CD14-positive monocyte (primary cell): ENCODE results near the gene OR2B3. TPM values are rescaled to one million over a fixed set of nuclear protein-coding genes. Genes with fewer than 3 reads are reported as not detected.

Experiments used
- DNase-seq, 3 donors: peaks; one replicate each; pipeline ENCODE4 v3.0.0-alpha.2; 2011 to 2022
- H2AFZ ChIP-seq: 2 replicates; pipeline ENCODE4 v1.6.0; 2012; ENCODE audit warnings: mild to moderate bottlenecking, low read depth, low read length, inconsistent platforms; ENCODE audit not compliant: insufficient read depth, poor library complexity, severe bottlenecking
- H3K27ac ChIP-seq, 2 donors: 1 replicate in 1 of 2; 2 replicates in 1 of 2; pipeline ENCODE4 v1.5.1; 2012 to 2013; ENCODE audit warnings: low read length in 2 of 2, control low read depth in 1 of 2, inconsistent platforms in 1 of 2, low read depth in 1 of 2, mild to moderate bottlenecking in 1 of 2
- H3K27me3 ChIP-seq, 2 donors: one replicate each; pipeline versions ENCODE4 v1.6.0 to v1.6.1; 2011 to 2013; ENCODE audit warnings: low read length in 2 of 2; ENCODE audit not compliant: control insufficient read depth in 2 of 2, insufficient read depth in 2 of 2
- H3K36me3 ChIP-seq, 2 donors: replicated peaks in 1 of 2; 1 replicate in 1 of 2; 2 replicates in 1 of 2; pipeline versions ENCODE4 v1.5.1 to v1.6.1; 2012 to 2013; ENCODE audit warnings: low read length in 2 of 2, control low read depth in 1 of 2, inconsistent platforms in 1 of 2, mild to moderate bottlenecking in 1 of 2; ENCODE audit not compliant: insufficient read depth in 2 of 2, control insufficient read depth in 1 of 2
- H3K4me1 ChIP-seq, 2 donors: 1 replicate in 1 of 2; 2 replicates in 1 of 2; pipeline versions ENCODE4 v1.5.1 to v1.6.1; 2012 to 2013; ENCODE audit warnings: low read length in 2 of 2, control low read depth in 1 of 2, inconsistent platforms in 1 of 2, mild to moderate bottlenecking in 1 of 2, moderate library complexity in 1 of 2; ENCODE audit not compliant: insufficient read depth in 2 of 2, control insufficient read depth in 1 of 2
- H3K4me2 ChIP-seq: replicated peaks from 2 replicates; pipeline ENCODE3; 2012; ENCODE audit warnings: low read length, moderate library complexity, mild to moderate bottlenecking; ENCODE audit not compliant: poor library complexity, severe bottlenecking; ENCODE audit errors: extremely low read depth
- H3K4me3 ChIP-seq, 3 experiments: fragments of 200-600 bp in 1 of 3; sonication (generic) in 1 of 3; replicated peaks in 1 of 3; 1 replicate in 2 of 3; 2 replicates in 1 of 3; pipeline ENCODE4 v1.5.1; 2011 to 2013; ENCODE audit warnings: low read length in 3 of 3, mild to moderate bottlenecking in 3 of 3, control low read depth in 2 of 3, low read depth in 2 of 3, inconsistent platforms in 1 of 3, moderate library complexity in 1 of 3
- H3K79me2 ChIP-seq: 2 replicates; pipeline ENCODE4 v1.6.0; 2012; ENCODE audit warnings: mild to moderate bottlenecking, control low read depth, inconsistent platforms, low read length, moderate library complexity; ENCODE audit not compliant: insufficient read depth
- H3K9ac ChIP-seq: 2 replicates; pipeline ENCODE4 v1.6.0; 2017; ENCODE audit warnings: low read length, mild to moderate bottlenecking; ENCODE audit not compliant: insufficient read depth, poor library complexity, severe bottlenecking
- H3K9me3 ChIP-seq, 2 donors: replicated peaks in 1 of 2; 1 replicate in 1 of 2; 2 replicates in 1 of 2; pipeline versions ENCODE4 v1.5.1 to v1.6.1; 2012 to 2013; ENCODE audit warnings: low read length in 2 of 2, control low read depth in 1 of 2; ENCODE audit not compliant: control insufficient read depth in 1 of 2, insufficient read depth in 1 of 2
- H4K20me1 ChIP-seq: 2 replicates; pipeline ENCODE4 v1.6.0; 2012; ENCODE audit warnings: mild to moderate bottlenecking, low read length, control low read depth, moderate library complexity; ENCODE audit not compliant: insufficient read depth
- H3K27ac Mint-ChIP-seq, 7 donors: one replicate each; pipeline ENCODE4 v1.8.0; 2020; ENCODE audit warnings: mild to moderate bottlenecking in 7 of 7, mixed read lengths in 7 of 7, moderate library complexity in 6 of 7, inconsistent platforms in 2 of 7
- H3K27me3 Mint-ChIP-seq, 3 donors: one replicate each; pipeline ENCODE4 v1.8.0; 2021 to 2022; ENCODE audit warnings: low read depth in 3 of 3, mild to moderate bottlenecking in 3 of 3, mixed read lengths in 3 of 3, moderate library complexity in 3 of 3, inconsistent platforms in 1 of 3
- H3K36me3 Mint-ChIP-seq, 2 donors: one replicate each; pipeline ENCODE4 v1.8.0; 2020; ENCODE audit warnings: mixed read lengths in 2 of 2, inconsistent platforms in 1 of 2, mild to moderate bottlenecking in 1 of 2
- H3K4me1 Mint-ChIP-seq: one replicate; pipeline ENCODE4 v1.8.0; 2020; ENCODE audit warnings: mild to moderate bottlenecking, mixed read lengths
- H3K4me3 Mint-ChIP-seq, 2 donors: one replicate each; pipeline ENCODE4 v1.8.0; 2020; ENCODE audit warnings: mild to moderate bottlenecking in 2 of 2, mixed read lengths in 2 of 2, moderate library complexity in 1 of 2
- H3K9me3 Mint-ChIP-seq, 7 donors: one replicate each; pipeline ENCODE4 v1.8.0; 2020 to 2022; ENCODE audit warnings: mixed read lengths in 7 of 7, mild to moderate bottlenecking in 6 of 7, moderate library complexity in 6 of 7, inconsistent platforms in 2 of 7
- WGBS: methylation state at CpG from one replicate; pipeline ENCODE4 v1.1.5; 2013; ENCODE audit warnings: missing lambda C conversion rate; ENCODE audit not compliant: insufficient coverage; 5-methylcytosine and 5-hydroxymethylcytosine counted together
- intact Hi-C, 2 donors: fragments of 100-400 bp; cut with micrococcal nuclease; formaldehyde crosslinking; loops; one replicate each; pipeline versions ENCODE4 v1.15.0 to v1.15.1; 2023
- polyA plus RNA-seq, 3 donors: library from polyadenylated mRNA; depleted of rRNA in 1 of 3; unstranded in 2 of 3; stranded (reverse) in 1 of 3; fragments of 300-500 nt in 2 of 3; fragments of >200 nt in 1 of 3; fragmentation: Illumina TruSeq in 2 of 3; gene quantifications; 1 replicate in 2 of 3; 2 replicates in 1 of 3; pipeline ENCODE4 v1.2.3, GENCODE V29; 2012 to 2021
- TF ChIP-seq, protein P1 (sequence below): fragments of 200-600 bp; IDR thresholded peaks from one replicate; pipeline ENCODE4 v1.8.0; 2022; ENCODE audit warnings: antibody characterized with exemption, mild to moderate bottlenecking

The OR2B3 gene
- polyA plus RNA-seq, 3 donors: not detected

DNA sequence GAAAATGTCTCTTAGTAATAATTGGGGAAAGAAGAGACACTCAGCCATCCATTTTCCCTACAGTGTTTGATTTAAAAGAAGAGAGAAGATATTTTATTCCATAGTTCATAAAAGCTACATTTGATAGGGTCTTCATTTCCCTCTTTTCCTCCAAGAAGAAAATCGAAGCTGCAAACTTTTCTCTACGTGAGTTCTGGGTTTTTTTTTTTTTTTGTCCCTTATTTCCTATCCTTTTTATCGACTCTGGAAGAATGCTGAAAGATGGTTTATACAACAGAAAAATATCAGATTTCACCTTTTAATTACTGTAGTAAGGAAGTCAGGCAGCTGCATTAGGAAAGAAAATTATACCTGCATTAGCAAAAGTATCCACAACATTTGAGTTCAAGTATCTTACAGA lies 12.1 kb upstream of the OR2B3 start, which contains the start of gene OR2J1:
TSS of gene OR2J1 (plus strand) at position 301 of the 400 bp plus-strand sequence. CDS start 1,453 bp downstream, outside the sequence.
- H3K27ac Mint-ChIP-seq: no peak within 1 kb of the TSS
- intact Hi-C loops: no loop called here

DNA sequence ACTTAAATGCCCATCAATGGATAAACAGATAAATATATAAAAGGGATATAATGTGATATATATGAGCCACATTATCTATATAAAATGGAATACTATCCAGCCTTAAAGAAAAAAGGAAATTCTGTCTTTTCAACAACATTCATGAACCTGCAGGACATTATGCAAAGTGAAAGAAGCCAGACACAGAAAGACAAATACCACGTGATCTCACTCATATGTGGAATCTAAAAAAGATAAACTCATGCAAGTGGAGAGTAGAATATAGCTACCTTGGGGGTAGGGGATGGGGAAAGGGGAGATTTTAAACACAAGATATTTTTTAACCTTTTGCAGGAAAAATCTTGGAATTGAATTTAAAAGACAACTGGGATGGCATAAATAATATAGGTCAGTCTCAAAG lies 10.7 kb upstream of the OR2B3 start:
- intact Hi-C loops: no loop called here
- Histone ChIP-seq H4K20me1 (no peaks in the 10 kb centered on the region), H3K27me3 (no peaks in the 10 kb centered on the region), H3K79me2 (no peaks in the 10 kb centered on the region), H3K4me1 (no peaks in the 10 kb centered on the region), H3K27ac (no peak overlapping the region), H3K9ac (no peak overlapping the region), H3K4me2 (no peak overlapping the region), H3K36me3 (no peaks in the 10 kb centered on the region), H3K4me3 (no peak overlapping the region), H2AFZ (no peak overlapping the region), H3K9me3 (no peaks in the 10 kb centered on the region)
- peaks cover 5 to 9% (median 9%) of the 10 kb centered on the region in 3 donors for H3K27me3 Mint-ChIP-seq
- no peaks in the 10 kb centered on the region for H3K4me1 Mint-ChIP-seq
- no peak for DNase-seq
- no peak overlapping the region for H3K27ac Mint-ChIP-seq
- TF ChIP-seq, protein P1, sequence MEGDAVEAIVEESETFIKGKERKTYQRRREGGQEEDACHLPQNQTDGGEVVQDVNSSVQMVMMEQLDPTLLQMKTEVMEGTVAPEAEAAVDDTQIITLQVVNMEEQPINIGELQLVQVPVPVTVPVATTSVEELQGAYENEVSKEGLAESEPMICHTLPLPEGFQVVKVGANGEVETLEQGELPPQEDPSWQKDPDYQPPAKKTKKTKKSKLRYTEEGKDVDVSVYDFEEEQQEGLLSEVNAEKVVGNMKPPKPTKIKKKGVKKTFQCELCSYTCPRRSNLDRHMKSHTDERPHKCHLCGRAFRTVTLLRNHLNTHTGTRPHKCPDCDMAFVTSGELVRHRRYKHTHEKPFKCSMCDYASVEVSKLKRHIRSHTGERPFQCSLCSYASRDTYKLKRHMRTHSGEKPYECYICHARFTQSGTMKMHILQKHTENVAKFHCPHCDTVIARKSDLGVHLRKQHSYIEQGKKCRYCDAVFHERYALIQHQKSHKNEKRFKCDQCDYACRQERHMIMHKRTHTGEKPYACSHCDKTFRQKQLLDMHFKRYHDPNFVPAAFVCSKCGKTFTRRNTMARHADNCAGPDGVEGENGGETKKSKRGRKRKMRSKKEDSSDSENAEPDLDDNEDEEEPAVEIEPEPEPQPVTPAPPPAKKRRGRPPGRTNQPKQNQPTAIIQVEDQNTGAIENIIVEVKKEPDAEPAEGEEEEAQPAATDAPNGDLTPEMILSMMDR: no peak
- no CpG with 5 or more reads among the region's 1 CpG for WGBS
- no peak overlapping the region for H3K4me3 Mint-ChIP-seq
- no peaks in the 10 kb centered on the region for H3K36me3 Mint-ChIP-seq
- peaks cover 0 to 10% (median 1%) of the 10 kb centered on the region in 7 donors for H3K9me3 Mint-ChIP-seq

More for the DNA sequence above, 12.1 kb upstream of the OR2B3 start, which contains the start of gene OR2J1:
- H3K4me2 ChIP-seq: no peak within 1 kb of the TSS
- WGBS: no CpG with 5 or more reads among the region's 3 CpGs
- TF ChIP-seq, protein P1: no peak
- H4K20me1 ChIP-seq: no peaks in the 10 kb centered on the region
- H3K27ac ChIP-seq: no peak within 1 kb of the TSS
- no peak within 1 kb of the TSS for H3K4me3 ChIP-seq
- H3K79me2 ChIP-seq: no peaks in the 10 kb centered on the region
- H3K27me3 Mint-ChIP-seq: peaks cover 5 to 9% (median 9%) of the 10 kb centered on the region in 3 donors
- H3K9me3 ChIP-seq: no peaks in the 10 kb centered on the region
- H3K27me3 ChIP-seq: no peaks in the 10 kb centered on the region
- H3K9ac ChIP-seq: no peak within 1 kb of the TSS
- peaks cover 0 to 10% (median 1%) of the 10 kb centered on the region in 7 donors for H3K9me3 Mint-ChIP-seq
- H3K4me3 Mint-ChIP-seq: no peak within 1 kb of the TSS
- H3K4me1 ChIP-seq: no peaks in the 10 kb centered on the region
- no peaks in the 10 kb centered on the region for H3K4me1 Mint-ChIP-seq
- H3K36me3 Mint-ChIP-seq: no peaks in the 10 kb centered on the region
- no peak for DNase-seq
- no peaks in the 10 kb centered on the region for H3K36me3 ChIP-seq
- no peak within 1 kb of the TSS for H2AFZ ChIP-seq
